NCI-H146 treated with DMSO at 0.1 percent for 48 hours (cell line): ENCODE results near the gene AKAP5.

ENCODE experiments used
- DNase-seq: peaks from one replicate; lab custom pipeline; 2025; ENCODE audit not compliant: unreplicated experiment; lab: John Stamatoyannopoulos, UW

Gene AKAP5

GRCh38 chr14:64465191-64465822 is at the start of gene AKAP5:
Gene AKAP5, plus strand, starts transcription at chr14:64465499. Its CDS starts 2,896 bp downstream, at chr14:64468395.
- DNase-seq: peak; percentile 54

GRCh38 chr14:64416348-64416932 is 48.9 kb upstream of the AKAP5 start:
- no peak for DNase-seq

GRCh38 chr14:64417055-64417770 is 48.1 kb upstream of the AKAP5 start:
- no peak for DNase-seq

- DNase-seq: no peak
Observed at GRCh38 chr14:64417771-64418125, 47.6 kb upstream of the AKAP5 start.

- DNase-seq: no peak
Observed at GRCh38 chr14:64419003-64419402, 46.3 kb upstream of the AKAP5 start.

GRCh38 chr14:64421166-64421565 is 44.1 kb upstream of the AKAP5 start:
- no peak for DNase-seq

GRCh38 chr14:64422005-64422404 is 43.3 kb upstream of the AKAP5 start:
- no peak for DNase-seq

GRCh38 chr14:64422756-64423155 is 42.5 kb upstream of the AKAP5 start:
- no peak for DNase-seq

- no peak for DNase-seq
Observed at GRCh38 chr14:64423987-64424386, 41.3 kb upstream of the AKAP5 start.

- no peak for DNase-seq
Observed at GRCh38 chr14:64434528-64434927, 30.8 kb upstream of the AKAP5 start.

- no peak for DNase-seq
Observed at GRCh38 chr14:64438181-64438841, 27.0 kb upstream of the AKAP5 start.

- no peak for DNase-seq
Observed at GRCh38 chr14:64439141-64439540, 26.2 kb upstream of the AKAP5 start.

GRCh38 chr14:64440494-64440893 is 24.8 kb upstream of the AKAP5 start:
- DNase-seq: no peak

GRCh38 chr14:64442300-64442988 is 22.9 kb upstream of the AKAP5 start:
- no peak for DNase-seq

GRCh38 chr14:64444140-64444539 is 21.2 kb upstream of the AKAP5 start:
- no peak for DNase-seq

GRCh38 chr14:64444984-64445845 is 20.1 kb upstream of the AKAP5 start:
- no peak for DNase-seq

- no peak for DNase-seq
Observed at GRCh38 chr14:64447876-64448670, 17.2 kb upstream of the AKAP5 start.

GRCh38 chr14:64450255-64450654 is 15.0 kb upstream of the AKAP5 start:
- no peak for DNase-seq

- DNase-seq: no peak
Observed at GRCh38 chr14:64454671-64455070, 10.6 kb upstream of the AKAP5 start.
